Loucy (cell line): ENCODE measurements around the gene HTRA3.

ENCODE experiments used
- EZH2phosphoT487 ChIP-seq: fragments of 200-600 bp; IDR thresholded peaks from 2 replicates; pipeline ENCODE4 v1.6.1; 2018; ENCODE audit warnings: antibody characterized with exemption, mild to moderate bottlenecking, moderate library complexity, borderline replicate concordance
- TF ChIP-seq, protein P1 (sequence below): fragments of 200-600 bp; sonication (generic); conservative IDR thresholded peaks from 2 replicates; pipeline ENCODE4 v1.5.1; 2014; ENCODE audit warnings: mild to moderate bottlenecking, antibody characterized with exemption, low read length

DNA sequence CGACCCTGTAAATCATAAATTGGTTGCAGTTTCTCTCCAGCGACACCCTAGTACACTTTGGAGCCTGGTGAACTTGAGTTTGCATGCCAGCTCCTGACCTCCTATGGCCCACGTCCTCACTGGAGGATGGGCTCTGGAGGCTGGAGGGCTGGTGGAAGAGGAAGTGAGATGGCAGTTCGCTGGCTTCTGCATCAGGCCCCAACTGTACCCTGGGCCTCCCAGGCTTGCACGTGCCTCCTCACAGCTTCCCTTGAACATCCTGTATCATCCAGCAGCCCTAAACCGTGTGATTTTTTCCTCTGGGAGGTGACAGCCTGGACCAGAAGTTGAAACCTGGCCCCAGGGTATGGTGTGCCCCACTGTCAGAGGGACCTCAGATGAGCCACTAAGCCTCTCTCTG, 78.5 kb downstream of the HTRA3 start:
- TF ChIP-seq, protein P1, sequence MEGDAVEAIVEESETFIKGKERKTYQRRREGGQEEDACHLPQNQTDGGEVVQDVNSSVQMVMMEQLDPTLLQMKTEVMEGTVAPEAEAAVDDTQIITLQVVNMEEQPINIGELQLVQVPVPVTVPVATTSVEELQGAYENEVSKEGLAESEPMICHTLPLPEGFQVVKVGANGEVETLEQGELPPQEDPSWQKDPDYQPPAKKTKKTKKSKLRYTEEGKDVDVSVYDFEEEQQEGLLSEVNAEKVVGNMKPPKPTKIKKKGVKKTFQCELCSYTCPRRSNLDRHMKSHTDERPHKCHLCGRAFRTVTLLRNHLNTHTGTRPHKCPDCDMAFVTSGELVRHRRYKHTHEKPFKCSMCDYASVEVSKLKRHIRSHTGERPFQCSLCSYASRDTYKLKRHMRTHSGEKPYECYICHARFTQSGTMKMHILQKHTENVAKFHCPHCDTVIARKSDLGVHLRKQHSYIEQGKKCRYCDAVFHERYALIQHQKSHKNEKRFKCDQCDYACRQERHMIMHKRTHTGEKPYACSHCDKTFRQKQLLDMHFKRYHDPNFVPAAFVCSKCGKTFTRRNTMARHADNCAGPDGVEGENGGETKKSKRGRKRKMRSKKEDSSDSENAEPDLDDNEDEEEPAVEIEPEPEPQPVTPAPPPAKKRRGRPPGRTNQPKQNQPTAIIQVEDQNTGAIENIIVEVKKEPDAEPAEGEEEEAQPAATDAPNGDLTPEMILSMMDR, result no peak
- no peak for TF ChIP-seq EZH2phosphoT487
